Heart right ventricle (tissue), 16 donors: ENCODE data around the gene PSMB9. TPM values are rescaled to one million over a fixed set of nuclear protein-coding genes. Genes with fewer than 3 reads are reported as not detected.
A peak's percentile ranks its signal among the peaks of the same experiment; 100 is the strongest.

Experiments used
- ATAC-seq, 8 donors: fragments of 200-7000 bp; cut with Tn5 transposase; one replicate each; pipeline ENCODE4 v1.9.1; 2020; ENCODE audit warnings: mild to moderate bottlenecking in 8 of 8, moderate library complexity in 8 of 8, moderate number of reproducible peaks in 1 of 8
- DNase-seq, 2 donors: peaks; one replicate each; pipeline ENCODE4 v3.0.0-alpha.2; 2020
- H3K27ac ChIP-seq, 10 donors: fragments of 200-600 bp; sonication (generic) in 2 of 10; one replicate each; pipeline versions ENCODE4 v1.5.0 to v1.8.0; 2020 to 2022; ENCODE audit warnings: mild to moderate bottlenecking in 3 of 10
- H3K27me3 ChIP-seq, 7 donors: fragments of 200-600 bp; one replicate each; pipeline ENCODE4 v1.8.0; 2021 to 2022; ENCODE audit warnings: mild to moderate bottlenecking in 2 of 7
- H3K36me3 ChIP-seq, 9 donors: fragments of 200-600 bp; sonication (generic) in 1 of 9; one replicate each; pipeline versions ENCODE4 v1.5.0 to v1.8.0; 2020 to 2022; ENCODE audit warnings: mild to moderate bottlenecking in 2 of 9
- H3K4me1 ChIP-seq, 9 donors: fragments of 200-600 bp; sonication (generic) in 1 of 9; one replicate each; pipeline versions ENCODE4 v1.5.0 to v1.8.0; 2020 to 2022; ENCODE audit warnings: mild to moderate bottlenecking in 4 of 9
- H3K4me3 ChIP-seq, 10 donors: fragments of 200-600 bp; sonication (generic) in 2 of 10; one replicate each; pipeline versions ENCODE4 v1.5.0 to v1.8.0; 2020 to 2022; ENCODE audit warnings: mild to moderate bottlenecking in 7 of 10, moderate library complexity in 2 of 10
- H3K9me3 ChIP-seq, 11 donors: fragments of 200-600 bp in 10 of 11; sonication (generic) in 2 of 11; one replicate each; pipeline versions ENCODE4 v1.5.0 to v1.8.0; 2013 to 2022; ENCODE audit warnings: mild to moderate bottlenecking in 2 of 11, control low read depth in 1 of 11, moderate library complexity in 1 of 11
- CTCF ChIP-seq, 9 donors: fragments of 200-600 bp; sonication (generic) in 2 of 9; IDR thresholded peaks; one replicate each; pipeline versions ENCODE4 v1.5.0 to v1.8.0; 2021 to 2022; ENCODE audit warnings: antibody characterized with exemption in 9 of 9, mild to moderate bottlenecking in 5 of 9, moderate library complexity in 1 of 9
- WGBS, 2 donors: extraction: QIAGEN DNeasy Blood & Tissue Kit; methylation state at CpG; one replicate each; pipeline ENCODE4 v1.1.7; 2013; ENCODE audit warnings: inconsistent platforms in 1 of 2; 5-methylcytosine and 5-hydroxymethylcytosine counted together
- intact Hi-C, 10 donors: fragments of 100-400 bp; cut with DNase I; formaldehyde crosslinking; loops; one replicate each; pipeline versions ENCODE4 v1.11.1 to v1.14.2; 2022
- polyA plus RNA-seq, 2 donors: library from polyadenylated mRNA; stranded (reverse); fragments of 200-250 nt; gene quantifications; one replicate each; pipeline ENCODE4 v1.2.3, GENCODE V29; 2013
- total RNA-seq, 10 donors: library from RNA; stranded (reverse); fragmentation: NEBNext Ultra II Directional in 3 of 10; extraction: Animal tissue kit (Norgen Biotek cat#: 25700) in 3 of 10; gene quantifications; one replicate each; pipeline versions ENCODE4 v1.2.1 to v1.2.4, GENCODE V29; 2021 to 2023
- donor health status: Arrhythmogenic right ventricular cardiomyopathy.
- donor health status: ischemic (EF 13 %, LVEDD 7.1; RV severe dilation, severe dysfunction).
- donor health status: healthy with polysubstance abuse.
- donor health status: DM: no; HTN: yes; CAD: no.
- donor health status: DM: no; HTN: no; CAD: no.
- donor health status: ischemic (EF 25% LVEDD 6.9; RV normal size, moderate dysfunction).
- donor health status: ischemic (EF 25% LVEDD 5.7; RV mildly dilated, moderate dysfunction).
- donor health status: healthy.
- donor health status: DM: yes; HTN: yes; CAD: no.
- donor health status: Ischemic cardiomyopathy.
- donor health status: ischemic (EF 35%, LVEDD 5.7; RV mildly dilated, moderate dysfunction).
- donor health status: nonischemic (EF 11% LVEDD 7.7; RV severe dilation, severe dysfunction).
- donor health status: DM: yes; HTN: yes; CAD: no.
- donor health status: PGD.
- donor health status: ischemic (EF 29% LVEDD 5.4; RV normal size, mild dysfunction).
- donor health status: nonischemic (EF 23%, LVEDD 6.1; RV moderate dilation, normal function).

The PSMB9 gene
- total and polyA plus RNA-seq, 12 donors = 10.0 to 198 (median 16.5) TPM

- no peak for TF ChIP-seq CTCF (IDR thresholded peaks at IDR 0.05)
- intact Hi-C loops = no loop called here
- Histone ChIP-seq H3K27ac (no peak overlapping the region), H3K27me3 (no peaks in the 10 kb centered on the region), H3K4me1 (peaks cover 0 to 26% (median 11%) of the 10 kb centered on the region in 9 donors), H3K36me3 (no peaks in the 10 kb centered on the region), H3K9me3 (no peaks in the 10 kb centered on the region), H3K4me3 (no peak overlapping the region)
- no peak for ATAC-seq
- no peak for DNase-seq
- WGBS, 2 donors = 78 to 80% methylated on average over 2 of the region's 2 CpGs
These were observed 35.1 kb upstream of the PSMB9 start for GRCh38 chr6:32818867-32819266.

GRCh38 chr6:32819729-32820128 lies 34.3 kb upstream of the PSMB9 start:
- Histone ChIP-seq H3K4me3 (no peak overlapping the region), H3K36me3 (no peaks in the 10 kb centered on the region), H3K9me3 (no peaks in the 10 kb centered on the region), H3K4me1 (peaks cover 0 to 22% (median 11%) of the 10 kb centered on the region in 9 donors), H3K27me3 (no peaks in the 10 kb centered on the region), H3K27ac (no peak overlapping the region)
- WGBS, 2 donors = 68 to 69% methylated on average over 3 of the region's 3 CpGs
- intact Hi-C loops = no loop called here
- no peak for DNase-seq
- no peak for TF ChIP-seq CTCF (IDR thresholded peaks at IDR 0.05)
- ATAC-seq = no peak

- 48 to 50% methylated on average over 2 of the region's 2 CpGs for WGBS, 2 donors
- DNase-seq (no peak), ATAC-seq (peak in 7 of 8 donors; percentile 34 to 89 (median 69))
- no peaks in the 10 kb centered on the region for H3K27me3 ChIP-seq
- peaks cover 0 to 22% (median 0%) of the 10 kb centered on the region in 9 donors for H3K4me1 ChIP-seq
- peaks cover 0 to 42% (median 10%) of the 10 kb centered on the region in 9 donors for H3K36me3 ChIP-seq
- peak overlapping the region in 6 of 10 donors; percentile 0 to 57 (median 49) for H3K27ac ChIP-seq
- intact Hi-C loops = loop anchor here in 7 of 10 donors (5.0 kb wide), 2 partner anchors 36 to 41 kb away; no protein-coding TSS in a partner anchor
- TF ChIP-seq CTCF (IDR thresholded peaks at IDR 0.05) = peak in 8 of 9 donors; percentile 24 to 62 (median 57)
- no peak overlapping the region for H3K4me3 ChIP-seq
- no peaks in the 10 kb centered on the region for H3K9me3 ChIP-seq
These were observed 28.0 kb upstream of the PSMB9 start for GRCh38 chr6:32825966-32826365.

- intact Hi-C loops = loop anchor here in 7 of 10 donors (5.0 kb wide), 2 partner anchors 35 to 40 kb away; no protein-coding TSS in a partner anchor
- 77 to 86% methylated on average over 3 of the region's 3 CpGs for WGBS, 2 donors
These were observed 27.0 kb upstream of the PSMB9 start for GRCh38 chr6:32827025-32827424.

More at GRCh38 chr6:32827025-32827424, 27.0 kb upstream of the PSMB9 start:
- H3K4me3 ChIP-seq = no peak overlapping the region
- no peak for TF ChIP-seq CTCF (IDR thresholded peaks at IDR 0.05)
- DNase-seq (no peak), ATAC-seq (no peak)
- H3K27ac ChIP-seq = peak overlapping the region in 2 of 10 donors; percentile 49 to 52
- no peaks in the 10 kb centered on the region for H3K9me3 ChIP-seq
- no peaks in the 10 kb centered on the region for H3K27me3 ChIP-seq
- peaks cover 0 to 19% (median 0%) of the 10 kb centered on the region in 9 donors for H3K4me1 ChIP-seq
- H3K36me3 ChIP-seq = peaks cover 0 to 53% (median 10%) of the 10 kb centered on the region in 9 donors
